ENCODE measurements around the gene FAF2. TPM values are rescaled to one million over a fixed set of nuclear protein-coding genes. Genes with fewer than 3 reads are reported as not detected.
A peak's percentile ranks its signal among the peaks of the same experiment; 100 is the strongest.

The FAF2 gene
- total RNA-seq, 1 experiment from 2014 or later, result 32.9 TPM

DNA sequence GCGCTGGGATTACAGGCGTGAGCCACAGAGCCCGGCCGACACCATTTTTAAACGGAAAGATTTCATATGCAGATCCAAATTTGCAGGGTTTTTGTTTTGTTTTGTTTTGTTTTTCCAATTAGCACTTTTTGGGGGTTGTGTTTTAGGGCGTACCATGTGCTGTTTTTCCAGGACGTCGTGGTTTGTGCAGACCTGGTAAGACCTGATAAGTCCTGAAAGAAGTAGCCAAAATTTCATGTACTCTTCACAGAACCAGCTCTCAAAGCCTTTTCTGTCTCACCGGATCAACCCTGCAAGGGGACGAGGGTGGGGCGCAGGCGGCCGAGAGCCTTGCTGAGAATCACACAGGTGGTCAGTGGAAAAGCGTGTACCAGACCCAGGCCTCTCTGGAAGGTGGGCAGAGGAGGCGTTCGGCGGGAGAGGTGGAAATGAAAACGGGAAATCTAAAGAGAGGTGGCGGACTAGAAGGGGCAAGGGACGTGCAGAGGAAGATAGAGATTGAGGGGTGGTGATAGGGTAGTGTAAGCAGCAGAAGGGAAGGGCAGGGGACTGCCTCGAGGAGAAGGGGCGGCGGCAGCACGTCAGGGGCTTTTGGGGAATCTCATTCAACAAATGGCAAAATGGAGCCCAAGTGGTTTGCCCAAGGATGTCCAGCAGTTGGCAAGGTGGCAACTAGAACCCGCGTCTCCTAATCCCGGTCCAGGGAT, 1.1 kb upstream of the FAF2 start:
- H3K9me3 Mint-ChIP-seq, result peaks cover 4% of the 10 kb centered on the region; the same call in 1 of the 2 replicates
- DNase-seq (ENCODE audit: low spot score), result peak; percentile 28
- POLR2A ChIA-PET, result interaction anchor here (0.8 to 2.8 kb wide), 5 partner anchors 9 to 90 kb away, joined by 4 to 30 read pairs (median 6); partner anchors contain the start of genes CLTB, KIAA1191 and RNF44

GRCh38 chr5:176447591-176447977, 601 bp upstream of the FAF2 start:
- Mint-ChIP-seq H3K36me3 (peaks cover 8% of the 10 kb centered on the region; the same call in 1 of the 2 replicates), H3K27me3 (ENCODE audit: low read depth) (no peaks in the 10 kb centered on the region; the same call in 1 of the 2 replicates), H3K4me3 (peak overlapping the region; percentile 94), H3K9me3 (peaks cover 4% of the 10 kb centered on the region; the same call in 1 of the 2 replicates), H3K4me1 (peaks cover 16% of the 10 kb centered on the region), H3K27ac (peak overlapping the region; percentile 97)
- ATAC-seq (peak; percentile 5), DNase-seq (ENCODE audit: low spot score) (peak; percentile 63)
- ChIA-PET POLR2A (interaction anchor here (0.7 to 2.8 kb wide), 7 partner anchors 9 to 719 kb away, joined by 3 to 30 read pairs (median 6); partner anchors contain the start of genes CLTB, KIAA1191 and RNF44), CTCF (interaction anchor here (0.6 to 3.1 kb wide), 47 partner anchors 8 to 718 kb away, joined by 3 to 45 read pairs (median 4); partner anchors contain the start of genes CLTB, EIF4E1B, HIGD2A and NOP16)
- no peak for TF ChIP-seq MLX (CRISPR knock-in tag; IDR thresholded peaks at IDR 0.05)
- TF ChIP-seq SP1 (CRISPR knock-in tag; conservative IDR thresholded peaks at IDR 0.05), result no peak
- peak; percentile 75; the same call in 1 of the 2 replicates for TF ChIP-seq ETV6 (CRISPR knock-in tag; IDR thresholded peaks at IDR 0.05)
- peak; percentile 45; the same call in 1 of the 2 replicates for TF ChIP-seq MAX (CRISPR knock-in tag; IDR thresholded peaks at IDR 0.05)
- TF ChIP-seq ARID4B (CRISPR knock-in tag; IDR thresholded peaks at IDR 0.05; ENCODE audit: borderline replicate concordance), result 0 out of 2 replicates have a peak, but pooled peaks have one; percentile 7
- TF ChIP-seq FOXK1 (CRISPR knock-in tag; IDR thresholded peaks at IDR 0.05), result peak; percentile 27; the same call in 1 of the 2 replicates

More for the DNA sequence above, 1.1 kb upstream of the FAF2 start:
- Mint-ChIP-seq H3K4me1 (peaks cover 21% of the 10 kb centered on the region), H3K4me3 (peak overlapping the region; percentile 94), H3K36me3 (0 out of 2 replicates have a peak, but pooled peaks cover 3% of the 10 kb centered on the region), H3K27me3 (ENCODE audit: low read depth) (no peaks in the 10 kb centered on the region; the same call in 1 of the 2 replicates), H3K27ac (peak overlapping the region; percentile 97)
- CTCF ChIA-PET, result interaction anchor here (0.6 to 3.1 kb wide), 47 partner anchors 8 to 717 kb away, joined by 3 to 45 read pairs (median 4); partner anchors contain the start of genes CLTB, EIF4E1B, HIGD2A and NOP16
- TF ChIP-seq ATF1 (CRISPR knock-in tag; IDR thresholded peaks at IDR 0.05) (0 out of 2 replicates have a peak, but pooled peaks have one; percentile 21), E2F1 (CRISPR knock-in tag; IDR thresholded peaks at IDR 0.05) (0 out of 2 replicates have a peak, but pooled peaks have one; percentile 54), ZNF396 (CRISPR knock-in tag; IDR thresholded peaks at IDR 0.05; ENCODE audit: borderline replicate concordance) (no peak)
- TF ChIP-seq, protein P1, sequence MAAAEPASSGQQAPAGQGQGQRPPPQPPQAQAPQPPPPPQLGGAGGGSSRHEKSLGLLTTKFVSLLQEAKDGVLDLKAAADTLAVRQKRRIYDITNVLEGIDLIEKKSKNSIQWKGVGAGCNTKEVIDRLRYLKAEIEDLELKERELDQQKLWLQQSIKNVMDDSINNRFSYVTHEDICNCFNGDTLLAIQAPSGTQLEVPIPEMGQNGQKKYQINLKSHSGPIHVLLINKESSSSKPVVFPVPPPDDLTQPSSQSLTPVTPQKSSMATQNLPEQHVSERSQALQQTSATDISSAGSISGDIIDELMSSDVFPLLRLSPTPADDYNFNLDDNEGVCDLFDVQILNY (CRISPR knock-in tag; IDR thresholded peaks at IDR 0.05), result 0 out of 2 replicates have a peak, but pooled peaks have one; percentile 8
- no peak for ATAC-seq

DNA sequence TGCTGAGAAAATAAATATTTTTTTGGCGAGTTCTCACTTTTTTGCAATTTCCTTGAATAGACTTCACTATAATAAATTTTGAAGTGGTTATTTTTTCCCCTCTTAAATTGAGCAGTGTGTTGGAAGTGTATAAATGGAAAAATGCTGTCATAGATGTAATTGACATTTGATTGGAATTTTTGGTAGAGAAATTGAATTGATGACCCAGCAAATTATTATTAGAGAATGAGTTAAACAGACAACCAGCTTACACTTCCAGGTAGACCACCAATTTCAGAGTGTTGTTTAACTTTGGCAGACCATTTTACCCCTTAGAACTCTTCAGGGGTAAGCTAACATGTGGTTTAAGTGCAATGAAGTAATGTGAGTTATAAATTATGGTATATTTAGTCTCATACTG, 1.9 kb downstream of the FAF2 start:
- DNase-seq (ENCODE audit: low spot score) (no peak), ATAC-seq (no peak)
- Mint-ChIP-seq H3K9me3 (no peaks in the 10 kb centered on the region), H3K36me3 (peaks cover 16% of the 10 kb centered on the region), H3K27ac (peak overlapping the region; percentile 79), H3K27me3 (ENCODE audit: low read depth) (no peaks in the 10 kb centered on the region), H3K4me1 (peaks cover 16% of the 10 kb centered on the region), H3K4me3 (0 out of 2 replicates have a peak overlapping the region, but pooled peaks have one; percentile 14)
- ChIA-PET POLR2A (interaction anchor here (0.7 kb wide), 1 partner anchor 10 kb away, joined by 5 read pairs; no protein-coding TSS in a partner anchor), CTCF (interaction anchor here (0.7 kb wide), 1 partner anchor 123 kb away, joined by 3 read pairs; no protein-coding TSS in a partner anchor)
- no peak for TF ChIP-seq ZNF232 (CRISPR knock-in tag; IDR thresholded peaks at IDR 0.05)
- TF ChIP-seq NR2C2 (CRISPR knock-in tag; IDR thresholded peaks at IDR 0.05), result no peak
- no peak for TF ChIP-seq ATF1 (CRISPR knock-in tag; IDR thresholded peaks at IDR 0.05)
- no peak for TF ChIP-seq ZBTB21 (CRISPR knock-in tag; IDR thresholded peaks at IDR 0.05; ENCODE audit: borderline replicate concordance)
- no peak for TF ChIP-seq ZNF138 (CRISPR knock-in tag; conservative IDR thresholded peaks at IDR 0.05)
- no peak for TF ChIP-seq EMX1 (CRISPR knock-in tag; IDR thresholded peaks at IDR 0.05)
- TF ChIP-seq CBFB (CRISPR knock-in tag; IDR thresholded peaks at IDR 0.05; ENCODE audit: low read depth), result no peak
- TF ChIP-seq CREM (CRISPR knock-in tag; IDR thresholded peaks at IDR 0.05), result no peak
- TF ChIP-seq E2F1 (CRISPR knock-in tag; IDR thresholded peaks at IDR 0.05), result no peak
- no peak for TF ChIP-seq GABPB1 (CRISPR knock-in tag; IDR thresholded peaks at IDR 0.05)
